HCT116 (cell line): ENCODE results near the gene ARHGEF1. TPM values are rescaled to one million over a fixed set of nuclear protein-coding genes. Genes with fewer than 3 reads are reported as not detected.
"Not testable (repeated sequence)": the region's sequence is repeated elsewhere in the genome, so short reads cannot be mapped to it uniquely, and the experiment has no call there.

Experiments used
- ATAC-seq: fragments of 200-7000 bp; cut with Tn5 transposase; 2 replicates; pipeline ENCODE4 v1.9.1; 2020; ENCODE audit warnings: mild to moderate bottlenecking, moderate library complexity
- BruUV-seq: library from RNA; stranded (reverse); fragments of 400-500 nt; replicated peaks from 2 replicates; lab custom pipeline; 2021; lab: Mats Ljungman, UMichigan
- CTCF ChIA-PET: fragments of 300-600 bp; sonication (Branson Sonifier 250); formaldehyde crosslinking; loops from one replicate; lab custom pipeline; 2021; ENCODE audit warnings: antibody characterized with exemption; lab: Charles Lee
- POLR2A ChIA-PET: fragments of 300-600, 350-600 bp; sonication (Branson Sonifier 250); formaldehyde crosslinking; loops from one replicate; lab custom pipeline; 2021; ENCODE audit warnings: antibody characterized with exemption; lab: Charles Lee
- RAD21 ChIA-PET, 2 experiments: fragments of 300-600 bp; sonication (Branson Sonifier 250); formaldehyde crosslinking; loops; one replicate each; lab custom pipeline; 2023; ENCODE audit warnings: low total read pairs in 2 of 2; ENCODE audit not compliant: uncharacterized antibody in 2 of 2, unreplicated experiment in 2 of 2, low non-redundant PET in 1 of 2; lab: Charles Lee
- DNase-seq: peaks from one replicate; pipeline ENCODE4 v3.0.0-alpha.2; 2010; ENCODE audit warnings: low read depth, low spot score
- H2AFZ ChIP-seq: fragments of 200-600 bp; shearing (Covaris generic), sonication (generic); 2 replicates; pipeline ENCODE4 v1.6.1; 2017; ENCODE audit warnings: low read depth, mixed run types, mixed read lengths, antibody characterized with exemption, low read length; ENCODE audit not compliant: poor library complexity, severe bottlenecking
- H3K27ac ChIP-seq: 2 replicates; pipeline ENCODE4 v1.5.1; 2012; ENCODE audit warnings: low read depth, low read length
- H3K27me3 ChIP-seq: fragments of 200-600 bp; sonication (generic); 2 replicates; pipeline ENCODE4 v1.6.1; 2016; ENCODE audit warnings: mixed run types, low read length, mixed read lengths; ENCODE audit not compliant: insufficient read depth
- H3K36me3 ChIP-seq, 2 experiments: fragments of 200-500 bp in 1 of 2; fragments of 200-600 bp in 1 of 2; sonication (Bioruptor generic) in 1 of 2; sonication (generic) in 1 of 2; 2 replicates each; pipeline versions ENCODE4 v1.5.1 to v1.6.1; 2014 to 2016; ENCODE audit warnings: low read length in 2 of 2, inconsistent platforms in 1 of 2, mixed read lengths in 1 of 2, mixed run types in 1 of 2; ENCODE audit not compliant: insufficient read depth in 2 of 2, control insufficient read depth in 1 of 2
- H3K4me1 ChIP-seq, 2 experiments: fragments of 200-600 bp in 1 of 2; sonication (generic) in 1 of 2; 2 replicates each; pipeline versions ENCODE4 v1.5.1 to v1.6.1; 2012 to 2017; ENCODE audit warnings: low read length in 2 of 2, inconsistent platforms in 1 of 2, mild to moderate bottlenecking in 1 of 2, mixed read lengths in 1 of 2, mixed run types in 1 of 2, moderate library complexity in 1 of 2; ENCODE audit not compliant: insufficient read depth in 2 of 2, control insufficient read depth in 1 of 2
- H3K4me2 ChIP-seq: fragments of 200-600 bp; sonication (generic); 2 replicates; pipeline ENCODE4 v1.6.1; 2017; ENCODE audit warnings: mixed run types, low read length, mixed read lengths
- H3K4me3 ChIP-seq, 2 experiments: fragments of 200-600 bp in 1 of 2; sonication (generic) in 1 of 2; replicated peaks in 1 of 2; 2 replicates each; pipeline ENCODE4 v1.5.1; 2011 to 2016; ENCODE audit warnings: low read length in 2 of 2, control low read depth in 1 of 2, low read depth in 1 of 2, mild to moderate bottlenecking in 1 of 2, mixed read lengths in 1 of 2, mixed run types in 1 of 2
- H3K79me2 ChIP-seq: fragments of 200-600 bp; sonication (generic); 2 replicates; pipeline ENCODE4 v1.6.1; 2017; ENCODE audit warnings: mild to moderate bottlenecking, mixed run types, low read length, moderate library complexity, mixed read lengths; ENCODE audit not compliant: insufficient read depth
- H3K9ac ChIP-seq: fragments of 200-600 bp; sonication (generic); 2 replicates; pipeline ENCODE4 v1.6.1; 2016; ENCODE audit warnings: low read length, mixed read lengths
- H3K9me2 ChIP-seq: fragments of 200-600 bp; sonication (generic), shearing (Covaris generic); 2 replicates; pipeline ENCODE4 v1.6.1; 2017; ENCODE audit warnings: mixed run types, mild to moderate bottlenecking, moderate library complexity; ENCODE audit not compliant: insufficient read depth
- H3K9me3 ChIP-seq, 2 experiments: fragments of 200-500 bp in 1 of 2; fragments of 200-600 bp in 1 of 2; sonication (Bioruptor generic) in 1 of 2; sonication (generic) in 1 of 2; 2 replicates each; pipeline ENCODE4 v1.6.1; 2014 to 2017; ENCODE audit warnings: low read length in 2 of 2, mixed read lengths in 2 of 2, inconsistent platforms in 1 of 2, low read depth in 1 of 2, mild to moderate bottlenecking in 1 of 2, mixed run types in 1 of 2, moderate library complexity in 1 of 2; ENCODE audit not compliant: control insufficient read depth in 1 of 2, insufficient read depth in 1 of 2
- H4K20me1 ChIP-seq: fragments of 200-600 bp; sonication (generic), shearing (Covaris generic); 2 replicates; pipeline ENCODE4 v1.6.1; 2017; ENCODE audit warnings: mixed run types, mild to moderate bottlenecking, moderate library complexity; ENCODE audit not compliant: insufficient read depth
- EGR1 ChIP-seq: IDR thresholded peaks from 2 replicates; pipeline ENCODE4 v1.6.1; 2012; ENCODE audit warnings: low read depth
- EZH2 ChIP-seq: fragments of 200-600 bp; sonication (generic); IDR thresholded peaks from 2 replicates; pipeline ENCODE4 v1.6.1; 2017; ENCODE audit warnings: antibody characterized with exemption, mixed run types
- EZH2phosphoT487 ChIP-seq: fragments of 200-600 bp; IDR thresholded peaks from 2 replicates; pipeline ENCODE4 v1.6.1; 2018; ENCODE audit warnings: antibody characterized with exemption, borderline replicate concordance
- POLR2A ChIP-seq: IDR thresholded peaks from 2 replicates; pipeline ENCODE4 v1.7.0; 2011; ENCODE audit warnings: borderline replicate concordance; ENCODE audit not compliant: insufficient read depth, insufficient read length; ENCODE audit errors: extremely low read depth
- SIN3A ChIP-seq: IDR thresholded peaks from 2 replicates; pipeline ENCODE4 v1.6.1; 2012; ENCODE audit warnings: low read depth
- SP1 ChIP-seq: IDR thresholded peaks from 2 replicates; pipeline ENCODE4 v1.6.1; 2012; ENCODE audit warnings: low read depth
- TCF7L2 ChIP-seq: IDR thresholded peaks from 2 replicates; pipeline ENCODE4 v1.7.0; 2011; ENCODE audit warnings: borderline replicate concordance, inconsistent platforms; ENCODE audit not compliant: insufficient read depth, insufficient read length; ENCODE audit errors: extremely low read depth
- ZNF274 ChIP-seq: fragments of 200-500 bp; sonication (Bioruptor generic); IDR thresholded peaks from 2 replicates; pipeline ENCODE4 v1.6.1; 2014; ENCODE audit warnings: mild to moderate bottlenecking, low read depth, low read length, inconsistent platforms
- intact Hi-C: fragments of 100-400 bp; cut with micrococcal nuclease; formaldehyde crosslinking; loops from 2 replicates; pipeline ENCODE4 v1.10.0; 2022
- total RNA-seq: library from RNA; stranded (reverse); gene quantifications from one replicate; pipeline ENCODE4 v1.2.1, GENCODE V29; 2021; ENCODE audit not compliant: unreplicated experiment
- TF ChIP-seq, protein P1 (sequence below), 3 experiments: fragments of 200-600 bp in 1 of 3; sonication (generic) in 1 of 3; IDR thresholded peaks in 2 of 3; conservative IDR thresholded peaks in 1 of 3; 2 replicates each; pipeline ENCODE4 v1.5.1; 2012 to 2017; ENCODE audit warnings: low read depth in 2 of 3, low read length in 2 of 3, antibody characterized with exemption in 1 of 3, borderline replicate concordance in 1 of 3, control low read depth in 1 of 3, mild to moderate bottlenecking in 1 of 3, mixed read lengths in 1 of 3, mixed run types in 1 of 3, moderate library complexity in 1 of 3; ENCODE audit not compliant: insufficient read depth in 1 of 3

The ARHGEF1 gene
- total RNA-seq, 1 experiment from 2014 or later, result 110 TPM

GRCh38 chr19:41914424-41914834, 31.4 kb downstream of the ARHGEF1 start:
- H3K4me3 ChIP-seq, H3K9me2 ChIP-seq, BruUV-seq, CTCF ChIA-PET, H3K36me3 ChIP-seq, H3K79me2 ChIP-seq, H4K20me1 ChIP-seq, H3K4me2 ChIP-seq, ATAC-seq, intact Hi-C loops, H2AFZ ChIP-seq, RAD21 ChIA-PET, H3K27ac ChIP-seq, H3K4me1 ChIP-seq, POLR2A ChIA-PET, H3K9ac ChIP-seq, DNase-seq, H3K9me3 ChIP-seq, H3K27me3 ChIP-seq: not testable (repeated sequence)

DNA sequence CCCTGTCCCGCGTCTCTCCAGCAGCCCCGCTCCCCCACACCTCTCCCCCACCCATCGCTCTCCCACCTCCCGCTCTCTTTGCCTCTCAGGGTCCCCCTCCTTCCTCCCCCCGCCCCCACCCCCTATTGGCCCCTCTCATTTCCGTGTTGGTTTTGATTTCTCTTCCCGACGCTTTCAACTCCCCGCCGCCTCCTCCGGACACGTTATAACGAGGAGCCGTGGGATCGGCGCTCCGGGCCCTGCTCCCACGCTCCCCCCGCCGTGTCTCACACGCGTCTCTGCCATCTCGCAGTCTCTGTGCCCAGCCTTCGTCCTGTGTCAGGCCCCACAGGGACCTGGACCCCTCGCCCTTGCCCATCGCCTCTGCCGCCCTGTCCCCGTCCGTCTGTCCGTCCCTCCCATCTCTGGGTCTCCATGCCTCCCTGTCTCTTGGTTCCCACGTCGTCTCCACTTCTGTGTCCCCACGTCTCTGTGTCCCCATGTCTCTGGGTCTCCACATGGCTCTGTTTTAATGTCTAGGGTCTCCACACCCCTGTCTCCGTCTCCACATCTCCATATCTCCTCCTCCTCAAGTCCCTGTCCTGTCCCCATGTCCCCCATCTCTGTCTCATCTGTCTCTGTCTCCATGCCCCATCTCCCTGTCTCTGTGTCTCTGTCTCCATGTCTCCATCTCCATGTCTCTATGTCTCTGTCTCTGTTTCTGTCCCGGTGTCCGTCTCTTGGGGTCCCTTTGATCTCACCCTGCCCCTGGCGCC, 32.2 kb downstream of the ARHGEF1 start:
- ChIA-PET CTCF (no interaction called here), POLR2A (no interaction called here), RAD21 (no interaction called here)
- Histone ChIP-seq H3K27ac (no peak overlapping the region), H3K9ac (no peak overlapping the region), H3K4me2 (no peak overlapping the region), H2AFZ (no peak overlapping the region), H3K36me3 (no peaks in the 10 kb centered on the region), H3K79me2 (no peaks in the 10 kb centered on the region), H3K27me3 (no peaks in the 10 kb centered on the region; the same call in 1 of the 2 replicates), H4K20me1 (no peaks in the 10 kb centered on the region), H3K4me1 (no peaks in the 10 kb centered on the region), H3K9me3 (no peaks in the 10 kb centered on the region), H3K4me3 (no peak overlapping the region), H3K9me2 (no peaks in the 10 kb centered on the region)
- no peak for DNase-seq
- no peak for ATAC-seq
- BruUV-seq, result no TSS peak
- intact Hi-C loops, result no loop called here
- TF ChIP-seq EGR1 (no peak), TCF7L2 (no peak), EZH2phosphoT487 (no peak), SIN3A (no peak), EZH2 (no peak), ZNF274 (no peak), SP1 (no peak), POLR2A (no peak)
- TF ChIP-seq, protein P1, sequence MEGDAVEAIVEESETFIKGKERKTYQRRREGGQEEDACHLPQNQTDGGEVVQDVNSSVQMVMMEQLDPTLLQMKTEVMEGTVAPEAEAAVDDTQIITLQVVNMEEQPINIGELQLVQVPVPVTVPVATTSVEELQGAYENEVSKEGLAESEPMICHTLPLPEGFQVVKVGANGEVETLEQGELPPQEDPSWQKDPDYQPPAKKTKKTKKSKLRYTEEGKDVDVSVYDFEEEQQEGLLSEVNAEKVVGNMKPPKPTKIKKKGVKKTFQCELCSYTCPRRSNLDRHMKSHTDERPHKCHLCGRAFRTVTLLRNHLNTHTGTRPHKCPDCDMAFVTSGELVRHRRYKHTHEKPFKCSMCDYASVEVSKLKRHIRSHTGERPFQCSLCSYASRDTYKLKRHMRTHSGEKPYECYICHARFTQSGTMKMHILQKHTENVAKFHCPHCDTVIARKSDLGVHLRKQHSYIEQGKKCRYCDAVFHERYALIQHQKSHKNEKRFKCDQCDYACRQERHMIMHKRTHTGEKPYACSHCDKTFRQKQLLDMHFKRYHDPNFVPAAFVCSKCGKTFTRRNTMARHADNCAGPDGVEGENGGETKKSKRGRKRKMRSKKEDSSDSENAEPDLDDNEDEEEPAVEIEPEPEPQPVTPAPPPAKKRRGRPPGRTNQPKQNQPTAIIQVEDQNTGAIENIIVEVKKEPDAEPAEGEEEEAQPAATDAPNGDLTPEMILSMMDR (IDR thresholded peaks at IDR 0.05 in 2 of 3, conservative IDR thresholded peaks at IDR 0.05 in 1 of 3; ENCODE audit: borderline replicate concordance in 1 of 3, insufficient read depth in 1 of 3, low read depth in 2 of 3, low read length in 2 of 3), result no peak
- TF ChIP-seq, all 23 proteins: peak for 0
